Kidney epithelial cell (primary cell): ENCODE data around the gene PANK4. TPM values are rescaled to one million over a fixed set of nuclear protein-coding genes. Genes with fewer than 3 reads are reported as not detected.

ENCODE experiments used
- DNase-seq: peaks from one replicate; pipeline ENCODE4 v3.0.0-alpha.2; 2010; ENCODE audit warnings: low read depth
- H3K27me3 ChIP-seq: 2 replicates; pipeline ENCODE4 v1.6.0; 2011; ENCODE audit warnings: low read length; ENCODE audit not compliant: control insufficient read depth, insufficient read depth
- H3K36me3 ChIP-seq: 2 replicates; pipeline ENCODE4 v1.5.1; 2011; ENCODE audit warnings: low read length; ENCODE audit not compliant: control insufficient read depth, insufficient read depth
- H3K4me3 ChIP-seq: 2 replicates; pipeline ENCODE4 v1.5.1; 2011; ENCODE audit warnings: low read depth, mild to moderate bottlenecking, control low read depth, low read length
- CTCF ChIP-seq: IDR thresholded peaks from 2 replicates; pipeline ENCODE4 v1.5.1; 2011; ENCODE audit warnings: mild to moderate bottlenecking, moderate library complexity, low read length, control low read depth, inconsistent platforms; ENCODE audit not compliant: insufficient read depth, poor library complexity, severe bottlenecking
- total RNA-seq: library from RNA; depleted of rRNA; stranded (reverse); fragments of >200 nt; gene quantifications from 2 replicates; pipeline ENCODE4 v1.2.3, GENCODE V29; 2015

PANK4 gene
- total RNA-seq, 1 donor from 2014 or later: 28.9 TPM

- no peak for TF ChIP-seq CTCF
- DNase-seq: no peak
Measured at GRCh38 chr1:2495546-2495945, 30.9 kb downstream of the PANK4 start.

GRCh38 chr1:2495026-2495425 is 31.4 kb downstream of the PANK4 start:
- Histone ChIP-seq H3K36me3 (no peaks in the 10 kb centered on the region), H3K27me3 (peaks cover 24% of the 10 kb centered on the region)
- TF ChIP-seq CTCF: no peak

More at GRCh38 chr1:2495546-2495945, 30.9 kb downstream of the PANK4 start:
- Histone ChIP-seq H3K27me3 (peaks cover 24% of the 10 kb centered on the region), H3K4me3 (no peak overlapping the region), H3K36me3 (no peaks in the 10 kb centered on the region)

GRCh38 chr1:2494323-2494693 is 32.1 kb downstream of the PANK4 start:
- no peak for TF ChIP-seq CTCF
- peaks cover 24% of the 10 kb centered on the region for H3K27me3 ChIP-seq
- DNase-seq: peak; percentile 48
- no peaks in the 10 kb centered on the region for H3K36me3 ChIP-seq
- H3K4me3 ChIP-seq: no peak overlapping the region

More at GRCh38 chr1:2495026-2495425, 31.4 kb downstream of the PANK4 start:
- no peak for DNase-seq
- H3K4me3 ChIP-seq: no peak overlapping the region

- Histone ChIP-seq H3K27me3 (peaks cover 24% of the 10 kb centered on the region), H3K4me3 (no peak overlapping the region)
- DNase-seq: no peak
Measured at GRCh38 chr1:2493691-2494322, 32.6 kb downstream of the PANK4 start.

GRCh38 chr1:2493218-2493617 is 33.2 kb downstream of the PANK4 start:
- no peak overlapping the region for H3K4me3 ChIP-seq
- peaks cover 24% of the 10 kb centered on the region for H3K27me3 ChIP-seq
- no peaks in the 10 kb centered on the region for H3K36me3 ChIP-seq
- TF ChIP-seq CTCF: no peak
- DNase-seq: no peak

More at GRCh38 chr1:2493691-2494322, 32.6 kb downstream of the PANK4 start:
- no peak for TF ChIP-seq CTCF
- no peaks in the 10 kb centered on the region for H3K36me3 ChIP-seq

GRCh38 chr1:2492091-2492490 is 34.3 kb downstream of the PANK4 start:
- TF ChIP-seq CTCF: no peak
- DNase-seq: no peak
- peaks cover 24% of the 10 kb centered on the region for H3K27me3 ChIP-seq
- no peak overlapping the region for H3K4me3 ChIP-seq
- H3K36me3 ChIP-seq: no peaks in the 10 kb centered on the region
